Urinary bladder (tissue), 4 donors: Measurements from ENCODE around the gene METTL21A. TPM values are rescaled to one million over a fixed set of nuclear protein-coding genes. Genes with fewer than 3 reads are reported as not detected.

Source experiments
- DNase-seq: peaks from one replicate; pipeline ENCODE4 v3.0.0-alpha.2; 2015; ENCODE audit errors: extremely low spot score
- H3K27ac ChIP-seq: one replicate; pipeline ENCODE4 v1.5.1; 2013; ENCODE audit warnings: low read depth, mild to moderate bottlenecking, moderate library complexity
- H3K36me3 ChIP-seq: one replicate; pipeline ENCODE4 v1.6.1; 2013; ENCODE audit warnings: mild to moderate bottlenecking, moderate library complexity; ENCODE audit not compliant: insufficient read depth
- H3K4me1 ChIP-seq: one replicate; pipeline ENCODE4 v1.6.1; 2013; ENCODE audit warnings: mild to moderate bottlenecking, moderate library complexity; ENCODE audit not compliant: insufficient read depth
- H3K4me3 ChIP-seq: one replicate; pipeline ENCODE4 v1.5.1; 2013; ENCODE audit warnings: low read depth, low read length
- WGBS: extraction: QIAGEN DNeasy Blood & Tissue Kit; methylation state at CpG from one replicate; pipeline ENCODE4 v1.1.7; 2013; 5-methylcytosine and 5-hydroxymethylcytosine counted together
- polyA plus RNA-seq: library from polyadenylated mRNA; stranded (reverse); fragments of 200-250 nt; gene quantifications from one replicate; pipeline ENCODE4 v1.2.3, GENCODE V29; 2013
- total RNA-seq: library from RNA; depleted of rRNA; stranded (reverse); fragments of >200 nt; gene quantifications from one replicate; pipeline ENCODE4 v1.2.3, GENCODE V29; 2014
- donor health status: healthy with polysubstance abuse.
- donor health status: healthy.

The METTL21A gene
- total and polyA plus RNA-seq, 2 donors, result 14.4 to 27.3 TPM

- H3K4me1 ChIP-seq, result no peaks in the 10 kb centered on the region
- 96% methylated on average over 5 of the region's 5 CpGs for WGBS
- H3K27ac ChIP-seq, result no peak overlapping the region
- DNase-seq, result no peak
- H3K4me3 ChIP-seq, result no peak overlapping the region
- H3K36me3 ChIP-seq, result no peaks in the 10 kb centered on the region
These were observed 18.4 kb downstream of the METTL21A start for GRCh38 chr2:207606829-207607228.

DNA sequence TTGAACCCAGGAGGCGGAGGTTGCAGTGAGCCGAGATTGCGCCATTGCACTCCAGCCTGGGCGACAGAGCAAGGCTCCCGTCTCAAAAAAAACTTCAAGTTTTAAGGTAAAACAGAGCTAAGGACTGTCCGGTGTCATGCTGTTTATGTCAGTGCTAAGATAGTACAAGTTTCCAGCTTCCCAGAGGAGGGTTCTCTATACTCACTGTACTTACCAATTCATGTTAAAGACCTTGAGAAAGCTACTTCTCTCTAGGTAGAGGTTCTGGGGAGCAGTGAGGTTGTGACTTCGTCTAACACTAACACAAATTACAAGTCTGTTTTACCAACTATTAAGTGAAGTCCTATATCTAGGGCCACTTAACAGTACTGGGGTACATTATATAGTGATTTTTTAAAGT lies 18.8 kb downstream of the METTL21A start:
- Histone ChIP-seq H3K4me3 (no peak overlapping the region), H3K27ac (no peak overlapping the region), H3K4me1 (no peaks in the 10 kb centered on the region), H3K36me3 (no peaks in the 10 kb centered on the region)
- DNase-seq, result no peak
- 95% methylated on average over 7 of the region's 7 CpGs for WGBS

DNA sequence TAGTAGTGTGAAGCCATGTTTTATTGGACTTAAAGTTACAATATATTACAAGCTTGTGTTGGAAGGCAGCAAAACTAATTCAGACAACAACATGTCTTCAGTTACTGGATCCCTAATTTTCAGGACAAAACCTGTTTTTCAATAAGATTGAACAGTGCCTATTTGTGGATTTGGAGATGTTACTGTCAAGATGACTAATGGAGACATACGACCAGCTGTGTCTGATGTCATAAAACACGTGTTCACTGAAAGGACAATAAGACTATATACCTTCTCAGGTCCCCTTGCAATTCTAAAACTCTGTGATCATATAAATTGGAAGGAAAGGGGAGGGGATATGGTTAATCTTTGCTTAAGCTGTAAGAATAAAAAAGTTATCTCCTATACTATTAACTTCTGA lies 21.7 kb downstream of the METTL21A start:
- 59% methylated on average over 2 of the region's 2 CpGs for WGBS
- H3K27ac ChIP-seq, result no peak overlapping the region
- no peak overlapping the region for H3K4me3 ChIP-seq
- DNase-seq, result no peak
- no peaks in the 10 kb centered on the region for H3K4me1 ChIP-seq
- no peaks in the 10 kb centered on the region for H3K36me3 ChIP-seq

DNA sequence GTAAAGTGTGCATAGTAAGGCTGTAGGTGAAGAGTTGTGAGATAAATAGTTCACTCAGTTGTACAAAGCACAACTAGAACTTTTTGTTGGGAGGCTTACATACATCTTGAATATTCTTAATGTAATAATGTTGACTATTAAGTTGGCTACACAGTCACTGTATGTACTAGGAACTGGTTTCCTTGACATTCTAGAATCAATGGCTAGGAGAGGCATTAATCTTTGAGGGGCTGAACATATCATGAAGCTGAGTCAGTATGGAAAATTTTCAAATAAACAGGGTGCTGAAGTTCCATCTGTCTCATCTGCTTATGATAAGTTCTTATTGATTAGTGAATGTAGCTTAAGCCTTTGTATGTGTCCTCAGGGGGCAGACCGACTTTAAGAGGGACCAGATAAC lies 23.4 kb downstream of the METTL21A start:
- peaks cover 2% of the 10 kb centered on the region for H3K36me3 ChIP-seq
- H3K4me3 ChIP-seq, result no peak overlapping the region
- 93% methylated on average over 1 of the region's 1 CpG for WGBS
- DNase-seq, result no peak
- H3K27ac ChIP-seq, result no peak overlapping the region
- H3K4me1 ChIP-seq, result no peaks in the 10 kb centered on the region

DNA sequence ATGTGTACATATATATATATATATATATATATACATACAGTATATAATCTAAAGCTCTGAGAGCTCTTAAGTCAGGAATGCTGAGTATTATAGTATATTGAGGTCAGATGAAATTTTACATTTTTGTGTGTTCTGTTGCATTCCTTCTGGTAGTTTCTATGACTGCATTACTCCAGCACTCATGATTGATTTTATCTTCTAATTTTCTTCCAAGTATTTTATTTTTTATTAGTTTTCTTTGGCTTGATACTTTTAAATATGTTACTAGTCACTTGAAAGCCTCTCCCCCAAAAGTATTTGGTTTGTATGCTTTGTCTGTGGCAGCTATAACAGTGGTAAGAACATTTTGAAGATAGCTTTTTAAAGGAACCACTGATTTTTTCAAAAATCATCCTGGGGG lies 25.0 kb downstream of the METTL21A start:
- no peaks in the 10 kb centered on the region for H3K4me1 ChIP-seq

DNA sequence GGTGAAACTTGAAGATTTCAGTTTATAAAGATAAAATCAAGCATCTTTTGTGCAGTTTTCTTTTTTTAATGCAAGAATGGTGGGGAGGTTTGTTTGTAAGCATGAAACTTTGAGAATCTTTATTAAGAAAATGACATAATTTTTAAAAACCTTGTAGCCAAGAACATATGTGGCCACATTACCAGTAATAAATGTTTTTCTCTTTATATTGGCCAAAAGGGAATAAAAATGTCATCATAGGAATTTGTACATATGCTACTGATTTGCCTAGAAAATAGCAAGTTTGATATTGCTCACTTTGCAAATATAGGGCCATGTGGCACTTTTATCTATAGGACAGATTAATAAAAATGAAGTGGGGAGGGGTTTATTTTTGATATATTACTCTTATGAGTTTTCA lies 25.6 kb downstream of the METTL21A start:
- DNase-seq, result no peak
- no peak overlapping the region for H3K27ac ChIP-seq
- peaks cover 2% of the 10 kb centered on the region for H3K36me3 ChIP-seq
- no peak overlapping the region for H3K4me3 ChIP-seq
- H3K4me1 ChIP-seq, result no peaks in the 10 kb centered on the region

More for the DNA sequence above, 25.0 kb downstream of the METTL21A start:
- H3K4me3 ChIP-seq, result no peak overlapping the region
- no peak for DNase-seq
- H3K27ac ChIP-seq, result no peak overlapping the region
- H3K36me3 ChIP-seq, result peaks cover 2% of the 10 kb centered on the region

DNA sequence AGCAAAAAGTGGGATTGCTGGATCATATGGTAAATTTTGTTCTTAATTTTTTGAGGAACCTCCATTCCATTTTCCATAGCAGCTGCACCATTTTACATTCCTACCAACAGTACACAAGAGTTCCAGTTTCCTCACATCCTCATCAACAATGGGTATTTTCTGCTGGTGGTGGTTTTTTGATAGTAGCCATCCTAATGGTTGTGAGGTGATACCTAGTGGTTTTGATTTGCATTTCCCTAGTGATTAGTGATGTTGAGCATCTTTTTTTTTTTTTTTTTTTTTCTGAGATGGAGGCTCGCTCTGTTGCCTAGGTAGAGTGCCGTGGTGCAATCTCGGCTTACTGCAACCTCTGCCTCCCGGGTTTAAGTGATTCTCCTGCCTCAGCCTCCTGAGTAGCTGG lies 30.5 kb downstream of the METTL21A start:
- H3K4me1 ChIP-seq, result no peaks in the 10 kb centered on the region
- no peak overlapping the region for H3K4me3 ChIP-seq
- no peak overlapping the region for H3K27ac ChIP-seq
- no peak for DNase-seq
- peaks cover 2% of the 10 kb centered on the region for H3K36me3 ChIP-seq
- 98% methylated on average over 4 of the region's 4 CpGs for WGBS

DNA sequence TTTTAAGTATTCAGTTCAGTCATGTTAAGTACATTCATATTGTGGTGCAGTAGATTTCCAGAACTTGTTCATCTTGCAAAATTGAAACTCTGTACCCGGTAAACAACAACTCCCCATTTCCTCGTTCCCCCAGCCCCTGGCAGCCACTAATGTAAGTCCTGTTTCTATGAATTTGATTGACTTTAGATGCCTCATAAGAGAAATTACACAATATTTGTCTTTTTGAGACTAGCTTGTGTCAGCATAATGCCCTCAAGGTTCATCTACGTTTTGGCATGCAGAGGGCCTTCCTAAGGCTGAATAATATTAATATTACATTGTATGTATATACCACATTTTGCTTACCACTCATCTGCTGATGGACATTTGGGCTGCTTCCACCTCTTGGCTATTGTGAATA lies 30.9 kb downstream of the METTL21A start:
- Histone ChIP-seq H3K4me1 (no peaks in the 10 kb centered on the region), H3K36me3 (peaks cover 2% of the 10 kb centered on the region), H3K27ac (no peak overlapping the region), H3K4me3 (no peak overlapping the region)
- 88% methylated on average over 3 of the region's 3 CpGs for WGBS
- DNase-seq, result no peak

DNA sequence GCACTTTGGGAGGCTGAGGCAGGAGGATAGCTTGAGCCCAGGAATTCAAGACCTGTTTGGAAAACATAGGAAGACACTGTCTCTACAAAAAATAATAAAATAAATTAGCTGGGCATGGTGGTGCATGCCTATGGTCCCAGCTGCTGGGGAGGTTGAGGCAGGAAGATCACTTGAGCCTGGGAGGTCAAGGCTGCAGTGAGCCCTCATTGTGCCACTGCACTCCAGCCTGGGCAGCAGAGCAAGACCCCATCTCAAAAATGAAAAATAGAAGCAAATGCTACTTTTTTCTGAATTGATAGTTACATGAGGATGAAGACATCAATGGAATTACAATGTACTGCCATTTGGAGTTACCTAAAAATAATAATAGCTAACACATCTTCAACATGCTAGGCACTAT lies 31.9 kb downstream of the METTL21A start:
- no peaks in the 10 kb centered on the region for H3K4me1 ChIP-seq
- H3K36me3 ChIP-seq, result peaks cover 2% of the 10 kb centered on the region
- H3K27ac ChIP-seq, result no peak overlapping the region
- no peak for DNase-seq
- no peak overlapping the region for H3K4me3 ChIP-seq

GRCh38 chr2:207589143-207589542 lies 36.1 kb downstream of the METTL21A start:
- Histone ChIP-seq H3K27ac (no peak overlapping the region), H3K4me3 (no peak overlapping the region), H3K4me1 (no peaks in the 10 kb centered on the region), H3K36me3 (peaks cover 2% of the 10 kb centered on the region)
- no peak for DNase-seq

DNA sequence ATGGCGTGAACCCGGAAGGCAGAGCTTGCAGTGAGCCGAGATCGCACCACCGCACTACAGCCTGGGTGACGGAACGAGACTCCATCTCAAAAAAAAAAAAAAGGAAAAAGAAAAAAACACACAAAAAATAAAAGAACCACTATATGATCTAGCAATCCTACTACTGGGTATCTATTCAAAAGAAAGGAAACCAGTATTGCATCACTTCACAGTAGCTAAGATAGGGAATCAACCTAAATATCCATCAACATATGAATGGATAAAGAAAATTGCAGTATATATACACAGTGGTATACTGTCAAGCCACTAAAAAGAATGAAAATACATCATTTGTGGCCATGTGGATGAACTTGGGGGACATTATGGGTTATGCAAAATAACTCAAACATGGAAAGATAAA lies 37.9 kb downstream of the METTL21A start:
- Histone ChIP-seq H3K4me3 (no peak overlapping the region), H3K36me3 (peaks cover 2% of the 10 kb centered on the region), H3K27ac (no peak overlapping the region), H3K4me1 (no peaks in the 10 kb centered on the region)
- WGBS, result 99% methylated on average over 7 of the region's 7 CpGs
- DNase-seq, result no peak

DNA sequence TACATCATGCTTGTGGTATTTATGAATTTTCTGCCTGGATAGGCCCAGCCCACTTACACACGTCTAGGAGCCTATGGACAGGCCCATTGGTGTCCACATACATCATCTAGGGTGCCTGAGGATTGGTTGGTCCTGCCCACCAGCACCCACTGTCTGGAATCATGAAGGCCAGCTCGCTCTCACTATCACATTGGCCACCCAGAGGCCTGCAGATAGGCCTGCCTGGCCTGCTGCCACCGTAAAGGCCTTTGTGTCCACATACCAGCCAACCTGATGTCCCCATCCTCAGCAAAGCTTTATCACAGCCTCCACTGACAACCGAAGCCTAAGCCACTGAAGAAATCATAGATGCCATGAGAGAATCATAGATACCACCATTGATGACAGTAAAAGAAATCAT lies 40.2 kb downstream of the METTL21A start:
- Histone ChIP-seq H3K36me3 (peaks cover 2% of the 10 kb centered on the region), H3K27ac (no peak overlapping the region), H3K4me1 (no peaks in the 10 kb centered on the region), H3K4me3 (no peak overlapping the region)
- no peak for DNase-seq
- 94% methylated on average over 4 of the region's 4 CpGs for WGBS

- Histone ChIP-seq H3K36me3 (peaks cover 5% of the 10 kb centered on the region), H3K4me3 (no peak overlapping the region), H3K27ac (no peak overlapping the region), H3K4me1 (no peaks in the 10 kb centered on the region)
- DNase-seq, result no peak
- WGBS, result 83% methylated on average over 3 of the region's 3 CpGs
These were observed 53.8 kb downstream of the METTL21A start for GRCh38 chr2:207571370-207571769.

DNA sequence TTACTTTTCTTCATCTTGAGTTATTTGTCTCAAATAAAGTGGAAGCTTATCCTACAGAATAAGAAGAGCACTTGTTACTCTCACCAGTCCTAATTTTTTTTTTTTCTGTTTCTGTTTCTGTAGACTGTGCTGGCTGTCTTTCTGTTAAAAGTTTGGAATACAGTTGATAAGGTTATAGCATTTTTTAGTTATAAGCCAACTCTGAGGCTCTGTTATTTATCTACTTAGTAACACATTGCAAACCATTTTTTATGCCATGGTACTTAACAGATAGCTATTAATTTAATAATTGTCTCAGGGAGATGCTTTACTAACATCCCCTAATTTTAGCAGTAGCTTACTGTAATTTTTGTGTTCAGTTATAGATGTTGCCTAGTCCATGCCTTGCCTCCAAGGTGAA lies 57.5 kb downstream of the METTL21A start:
- Histone ChIP-seq H3K27ac (no peak overlapping the region), H3K4me3 (no peak overlapping the region), H3K4me1 (no peaks in the 10 kb centered on the region), H3K36me3 (peaks cover 9% of the 10 kb centered on the region)
- DNase-seq, result no peak

- no peak overlapping the region for H3K27ac ChIP-seq
- no peak overlapping the region for H3K4me3 ChIP-seq
- no peaks in the 10 kb centered on the region for H3K4me1 ChIP-seq
- DNase-seq, result no peak
- H3K36me3 ChIP-seq, result peaks cover 6% of the 10 kb centered on the region
- 85% methylated on average over 7 of the region's 7 CpGs for WGBS
These were observed 59.3 kb downstream of the METTL21A start for GRCh38 chr2:207565736-207566500.
